GM12878 (cell line): ENCODE data around the gene CSNK1G2.

Experiments
- ETV6 ChIP-seq, 2 experiments: fragments of 450-650 bp in 1 of 2; IDR thresholded peaks in 1 of 2; conservative IDR thresholded peaks in 1 of 2; 2 replicates each; pipeline ENCODE4 v1.6.1; 2014; ENCODE audit warnings: antibody characterized with exemption in 1 of 2, borderline replicate concordance in 1 of 2, low read depth in 1 of 2, mild to moderate bottlenecking in 1 of 2, moderate library complexity in 1 of 2
- HCFC1 ChIP-seq: fragments of 150-350 bp; IDR thresholded peaks from 2 replicates; pipeline ENCODE4 v1.6.1; 2014; ENCODE audit warnings: low read length
- MXI1 ChIP-seq: fragments of 150-350 bp; IDR thresholded peaks from 2 replicates; pipeline ENCODE4 v1.6.1; 2011; ENCODE audit warnings: low read depth, mild to moderate bottlenecking, inconsistent platforms, low read length, improper control_type of control experiment
- RCOR1 ChIP-seq: conservative IDR thresholded peaks from 2 replicates; pipeline ENCODE4 v1.6.1; 2012; ENCODE audit warnings: low read depth, low read length, improper control_type of control experiment

DNA sequence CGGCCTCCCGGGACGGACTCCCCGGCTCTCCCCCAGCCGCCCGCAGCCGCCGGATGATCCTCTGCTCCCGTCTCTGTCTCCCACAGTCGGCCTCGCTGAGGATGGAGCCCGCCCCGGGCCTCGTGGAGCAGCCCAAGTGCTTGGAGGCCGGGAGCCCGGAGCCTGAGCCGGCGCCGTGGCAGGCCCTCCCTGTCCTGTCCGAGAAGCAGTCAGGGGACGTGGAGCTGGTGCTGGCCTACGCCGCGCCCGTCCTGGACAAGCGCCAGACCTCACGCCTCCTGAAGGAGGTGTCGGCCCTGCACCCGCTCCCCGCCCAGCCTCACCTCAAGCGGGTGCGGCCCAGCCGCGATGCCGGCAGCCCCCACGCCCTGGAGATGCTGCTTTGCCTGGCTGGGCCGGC is 29.0 kb upstream of the CSNK1G2 start:
- no peak for TF ChIP-seq ETV6 (conservative IDR thresholded peaks at IDR 0.05 in 1 of 2, IDR thresholded peaks at IDR 0.05 in 1 of 2; ENCODE audit: borderline replicate concordance in 1 of 2, low read depth in 1 of 2)
- no peak for TF ChIP-seq HCFC1
- TF ChIP-seq MXI1 = no peak
- TF ChIP-seq RCOR1 = no peak
